HG03196 (cell line): ENCODE measurements around the gene B3GALT6.
A peak's percentile ranks its signal among the peaks of the same experiment; 100 is the strongest.

Experiments
- ATAC-seq: cut with Tn5 transposase; IDR thresholded peaks from one replicate; pipeline ENCODE4 v1.9.1; 2021; ENCODE audit not compliant: unreplicated experiment

B3GALT6 gene

GRCh38 chr1:1230656-1231399 lies 1.2 kb upstream of the B3GALT6 start:
- ATAC-seq = no peak

DNA sequence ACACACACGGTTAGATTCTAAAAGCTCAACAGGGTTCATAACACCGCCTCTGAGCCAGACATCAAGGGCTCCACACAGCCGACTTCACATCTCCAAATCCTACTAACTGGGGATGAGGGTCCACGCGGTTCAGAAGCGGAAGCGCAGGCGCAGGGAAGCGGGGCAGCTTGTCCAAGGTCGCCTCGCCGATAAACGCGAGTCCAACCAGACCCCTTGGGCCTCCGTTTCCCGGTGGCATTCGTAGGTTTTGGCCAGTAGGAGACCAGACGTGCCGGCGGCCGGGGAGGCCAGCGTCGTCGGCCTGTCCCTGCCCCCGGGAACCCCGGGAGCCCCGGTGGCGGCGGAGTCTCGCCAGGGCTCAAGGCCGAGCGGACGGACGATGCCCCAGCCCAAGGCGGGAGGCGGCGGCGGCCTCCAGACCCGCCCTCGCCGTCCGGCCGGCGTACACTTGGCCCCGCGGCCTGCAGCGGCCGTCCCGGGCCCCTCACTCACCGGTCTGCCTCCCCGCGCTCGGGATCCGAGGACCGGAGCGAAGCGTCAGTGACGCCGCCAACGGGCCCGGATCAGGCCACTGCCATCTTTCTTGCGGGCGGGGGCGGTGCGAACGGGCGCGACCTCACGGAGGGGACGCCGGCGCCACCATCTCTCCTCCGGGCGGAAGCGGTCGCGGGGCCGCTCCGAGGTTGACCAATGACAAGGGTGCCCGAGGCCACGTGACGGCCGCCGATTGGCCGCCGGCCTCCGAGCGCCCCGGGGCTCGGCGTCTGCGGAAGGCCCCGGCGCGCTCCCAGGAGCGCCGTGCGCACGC lies 433 bp upstream of the B3GALT6 start, which contains the start of gene SDF4:
Gene SDF4 (minus strand): TSS at position 602 of the 808 bp plus-strand sequence. CDS start 3,229 bp downstream, outside the sequence.
- ATAC-seq = peak; percentile 89

DNA sequence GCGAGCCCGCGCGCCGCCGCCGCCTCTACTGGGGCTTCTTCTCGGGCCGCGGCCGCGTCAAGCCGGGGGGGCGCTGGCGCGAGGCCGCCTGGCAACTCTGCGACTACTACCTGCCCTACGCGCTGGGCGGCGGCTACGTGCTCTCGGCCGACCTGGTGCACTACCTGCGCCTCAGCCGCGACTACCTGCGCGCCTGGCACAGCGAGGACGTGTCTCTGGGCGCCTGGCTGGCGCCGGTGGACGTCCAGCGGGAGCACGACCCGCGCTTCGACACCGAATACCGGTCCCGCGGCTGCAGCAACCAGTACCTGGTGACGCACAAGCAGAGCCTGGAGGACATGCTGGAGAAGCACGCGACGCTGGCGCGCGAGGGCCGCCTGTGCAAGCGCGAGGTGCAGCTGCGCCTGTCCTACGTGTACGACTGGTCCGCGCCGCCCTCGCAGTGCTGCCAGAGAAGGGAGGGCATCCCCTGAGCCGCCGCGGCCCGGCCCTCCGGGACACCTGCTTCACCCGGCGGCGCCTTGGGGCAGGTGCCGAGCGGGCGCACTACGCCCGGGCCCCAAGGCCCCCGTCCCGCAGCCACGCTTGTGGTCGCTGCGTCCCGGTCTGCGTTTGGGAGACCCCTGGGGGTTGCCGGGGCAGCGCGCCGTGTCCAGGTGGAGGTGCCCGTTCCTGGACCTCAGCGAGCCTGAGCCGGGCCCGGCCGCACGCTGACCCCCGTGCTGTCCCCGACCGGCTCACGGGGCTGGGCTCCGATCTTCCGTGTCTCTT lies 944 bp downstream of the B3GALT6 start:
- no peak for ATAC-seq

DNA sequence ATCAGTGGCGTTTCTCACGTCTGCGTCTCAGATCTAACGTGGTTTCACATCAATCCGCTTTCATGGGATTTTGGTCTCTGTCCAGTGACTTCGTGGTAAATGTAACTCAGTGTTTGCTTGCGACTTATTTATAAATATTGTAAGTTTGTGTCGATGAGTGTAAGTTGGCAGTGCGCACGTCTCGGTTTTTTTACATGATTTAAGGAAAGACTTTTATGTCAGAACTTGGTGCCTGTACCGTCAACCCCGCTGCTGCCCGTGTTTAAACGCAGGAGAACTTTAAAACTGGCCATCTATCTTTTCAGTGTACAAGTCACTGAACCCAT lies 1.5 kb downstream of the B3GALT6 start:
- no peak for ATAC-seq

GRCh38 chr1:1234180-1234808 lies 2.3 kb downstream of the B3GALT6 start:
- ATAC-seq = no peak

DNA sequence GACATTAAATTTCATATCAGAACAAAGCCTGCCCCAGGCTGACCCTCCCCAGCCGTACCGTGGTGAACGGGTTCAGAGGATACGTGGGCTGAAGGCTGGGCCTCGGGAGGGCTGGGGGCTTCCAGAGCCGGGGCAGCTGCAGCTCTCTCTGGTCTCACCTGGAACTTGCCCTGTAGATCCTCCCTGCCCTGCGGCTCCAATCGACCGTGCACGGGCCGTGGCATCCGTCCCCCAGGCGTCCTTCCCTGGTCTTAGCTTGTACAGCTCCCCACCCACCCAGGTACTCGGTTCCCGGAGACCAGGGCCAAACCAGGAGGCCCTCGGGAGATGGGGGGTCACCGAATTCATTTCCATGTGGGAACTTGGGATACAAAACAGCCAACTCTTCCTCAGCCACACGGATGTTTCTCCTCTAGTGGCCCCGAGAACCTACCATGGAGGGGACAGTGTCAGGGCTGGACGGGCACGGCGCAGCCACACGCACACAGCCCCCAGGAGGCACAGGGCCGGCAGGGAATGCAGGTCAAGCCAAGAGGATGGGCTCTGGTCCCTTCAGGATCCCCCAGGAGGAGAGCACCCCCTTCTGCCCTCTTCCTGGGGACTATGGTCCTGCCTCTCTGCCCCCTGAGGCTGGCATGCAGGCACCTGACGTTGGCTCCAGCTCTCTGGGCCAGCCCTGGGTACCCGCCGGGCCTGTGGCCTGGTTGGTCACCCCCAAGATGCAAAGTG lies 3.1 kb downstream of the B3GALT6 start:
- ATAC-seq = no peak

- ATAC-seq = no peak
Observed at GRCh38 chr1:1236176-1236763, 4.2 kb downstream of the B3GALT6 start.

DNA sequence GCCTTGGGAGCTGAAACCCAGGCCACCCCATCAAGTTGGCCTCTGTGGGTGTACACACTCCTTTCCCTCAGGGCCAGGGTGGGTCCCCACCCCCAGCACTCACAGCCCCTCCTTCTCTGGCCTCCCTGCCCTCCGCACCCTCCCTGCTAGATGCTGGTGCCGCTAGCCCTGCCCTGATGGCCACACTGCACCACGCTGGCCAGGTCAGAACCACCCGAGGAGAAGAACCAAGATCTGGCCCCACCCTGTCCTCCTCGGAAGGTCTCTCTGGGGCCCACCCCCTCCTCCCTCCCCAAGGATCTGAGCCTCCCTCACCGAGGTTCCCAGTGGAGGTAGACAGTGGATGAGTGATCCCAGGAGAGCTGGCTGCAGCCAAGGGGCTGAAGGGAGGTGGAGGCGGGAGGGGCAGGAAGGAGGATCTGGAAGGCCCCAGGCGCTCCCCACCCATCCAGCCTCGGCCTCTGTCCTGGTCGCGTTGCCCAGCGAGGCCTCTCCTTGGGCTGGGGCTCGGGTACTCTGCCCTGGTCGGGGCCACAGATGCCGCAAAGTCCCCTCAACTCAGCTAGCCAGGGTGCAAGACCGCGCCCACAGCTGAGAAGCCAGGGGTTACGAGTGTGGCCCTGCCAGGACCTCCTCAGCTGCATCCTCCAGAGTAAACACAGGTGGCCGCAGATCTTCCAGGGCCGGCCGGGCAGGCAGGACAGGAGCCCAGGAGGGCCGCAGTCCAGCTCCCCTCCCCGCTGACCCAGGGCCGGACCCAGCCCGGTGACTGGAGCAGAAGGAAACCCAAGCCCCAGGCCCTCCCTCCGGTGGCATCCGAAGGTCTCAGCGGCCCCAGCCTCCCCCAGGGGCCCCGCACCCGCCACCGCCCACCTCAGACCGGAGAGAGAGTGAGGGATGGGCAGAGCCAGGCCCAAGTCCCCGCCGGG lies 5.2 kb downstream of the B3GALT6 start:
- ATAC-seq = no peak

DNA sequence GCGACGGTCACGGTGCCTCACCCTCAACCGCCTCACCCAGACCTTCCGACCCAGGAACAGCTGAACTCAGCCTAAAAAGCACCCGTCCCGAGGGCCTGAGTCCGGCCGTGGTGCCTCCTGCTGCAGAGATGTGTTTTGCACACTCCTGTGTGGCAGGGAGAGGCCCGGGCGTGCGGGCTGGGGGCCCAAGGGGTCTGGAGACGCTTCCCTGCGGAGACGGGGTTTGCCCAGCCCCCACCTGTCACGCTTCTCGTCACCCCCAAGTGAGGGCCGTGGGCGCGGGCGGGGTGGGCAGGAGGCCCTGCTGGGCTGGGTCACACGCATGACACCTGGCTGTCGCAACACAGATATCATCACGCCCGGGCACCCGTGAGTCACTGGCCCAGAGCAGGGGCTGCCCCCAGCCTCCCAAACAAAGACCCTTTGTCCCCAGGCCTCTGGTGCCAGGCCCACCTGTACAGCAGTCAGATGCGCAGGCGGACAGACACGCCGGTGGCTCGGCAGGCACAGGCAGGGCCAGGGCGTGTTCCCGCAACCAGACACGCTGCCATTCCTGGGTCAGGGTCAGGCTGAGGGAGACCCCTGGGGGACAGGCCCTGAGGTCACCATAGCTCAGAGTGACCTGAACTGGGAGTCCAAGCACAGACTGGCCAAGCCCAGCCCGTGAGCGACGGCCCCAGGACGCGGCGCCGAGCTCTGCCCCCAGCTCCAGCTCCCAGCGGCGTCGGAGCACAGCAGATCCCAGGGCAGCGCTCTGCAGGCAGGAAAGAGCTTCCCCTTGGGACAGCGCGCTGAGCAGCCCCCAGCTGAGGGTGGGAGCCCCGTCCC lies 6.1 kb downstream of the B3GALT6 start:
- ATAC-seq = no peak

GRCh38 chr1:1238702-1239178 lies 6.7 kb downstream of the B3GALT6 start:
- ATAC-seq = no peak

GRCh38 chr1:1239227-1239613 lies 7.2 kb downstream of the B3GALT6 start:
- no peak for ATAC-seq

GRCh38 chr1:1239614-1240347 lies 7.7 kb downstream of the B3GALT6 start:
- no peak for ATAC-seq

DNA sequence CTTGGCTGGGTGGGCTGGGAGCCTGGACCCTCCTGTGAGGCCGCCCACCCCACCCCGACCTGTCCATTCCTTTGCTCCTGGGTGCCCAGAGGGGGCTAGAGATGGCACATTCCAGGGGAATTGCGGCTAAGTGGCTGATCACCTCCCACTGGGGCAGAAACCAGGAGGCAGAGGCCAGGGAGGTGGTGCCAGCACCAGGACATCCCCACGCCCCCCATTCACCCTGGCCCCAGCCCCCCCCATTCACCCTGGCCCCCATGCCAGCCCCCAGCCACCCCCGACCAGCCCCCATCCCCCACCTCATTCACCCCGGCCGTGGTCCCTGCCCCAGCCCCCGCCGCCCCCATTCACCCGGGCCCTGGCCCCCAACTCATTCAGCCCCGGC lies 8.3 kb downstream of the B3GALT6 start:
- ATAC-seq = no peak

- no peak for ATAC-seq
Observed at GRCh38 chr1:1240822-1241587, 9.0 kb downstream of the B3GALT6 start.

DNA sequence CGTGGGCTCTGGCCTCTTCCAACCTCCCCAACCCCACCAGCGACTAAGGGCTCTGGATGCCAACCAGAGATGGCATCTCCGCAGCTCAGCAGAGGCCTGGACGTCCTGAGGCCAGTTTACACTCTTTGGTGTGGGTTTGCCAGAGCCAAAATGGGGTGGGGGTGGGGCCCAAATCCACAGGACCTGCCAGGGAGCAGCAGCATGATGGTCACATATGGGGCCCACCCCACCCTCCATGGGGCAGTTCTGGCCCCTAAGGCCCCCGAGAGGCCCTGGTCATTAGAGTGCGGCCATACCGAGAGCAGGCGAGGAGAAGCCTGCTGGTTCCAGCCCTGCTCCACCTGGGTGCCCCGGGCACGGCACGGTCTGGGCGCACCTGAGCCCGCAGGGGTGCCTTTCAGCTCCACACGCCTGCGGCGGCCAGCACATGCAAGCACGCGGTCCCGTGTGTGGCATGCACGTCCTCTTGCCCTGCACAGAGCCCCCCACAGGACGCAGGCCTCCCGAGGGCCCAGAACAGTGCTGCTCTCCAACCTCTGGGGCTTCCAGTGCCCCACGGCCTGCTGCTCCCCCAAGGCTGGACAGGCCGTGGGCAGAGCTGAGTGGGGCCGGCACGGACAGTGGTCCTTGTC lies 9.7 kb downstream of the B3GALT6 start:
- no peak for ATAC-seq
